ENCODE results near the gene PDLIM3.
A peak's percentile ranks its signal among the peaks of the same experiment; 100 is the strongest.

Gene PDLIM3

GRCh38 chr4:185472103-185472542 is 63.2 kb downstream of the PDLIM3 start:
- no peak for DNase-seq (ENCODE audit: extremely low read depth in 1 of 2, low read depth in 1 of 2)

- peak; percentile 82 to 84 for DNase-seq (ENCODE audit: extremely low read depth in 1 of 2, low read depth in 1 of 2)
These were observed 63.8 kb downstream of the PDLIM3 start, which contains the start of gene CCDC110 for GRCh38 chr4:185471235-185472102. TSS of gene CCDC110 (minus strand) at chr4:185471733. CDS start at chr4:185471683, 50 bp downstream.

- DNase-seq (ENCODE audit: extremely low read depth in 1 of 2, low read depth in 1 of 2): no peak
These were observed 64.7 kb downstream of the PDLIM3 start for GRCh38 chr4:185470501-185471195.

- DNase-seq (ENCODE audit: extremely low read depth in 1 of 2, low read depth in 1 of 2): no peak
These were observed 65.6 kb downstream of the PDLIM3 start for GRCh38 chr4:185469580-185470154.

GRCh38 chr4:185468999-185469398 is 66.3 kb downstream of the PDLIM3 start:
- no peak for DNase-seq (ENCODE audit: extremely low read depth in 1 of 2, low read depth in 1 of 2)

GRCh38 chr4:185467991-185468390 is 67.3 kb downstream of the PDLIM3 start:
- DNase-seq (ENCODE audit: extremely low read depth in 1 of 2, low read depth in 1 of 2): no peak

- no peak for DNase-seq (ENCODE audit: extremely low read depth in 1 of 2, low read depth in 1 of 2)
These were observed 68.2 kb downstream of the PDLIM3 start for GRCh38 chr4:185467101-185467500.

- DNase-seq (ENCODE audit: extremely low read depth in 1 of 2, low read depth in 1 of 2): no peak
These were observed 69.6 kb downstream of the PDLIM3 start for GRCh38 chr4:185465707-185466106.

- no peak for DNase-seq (ENCODE audit: extremely low read depth in 1 of 2, low read depth in 1 of 2)
These were observed 70.4 kb downstream of the PDLIM3 start for GRCh38 chr4:185464887-185465286.

- DNase-seq (ENCODE audit: extremely low read depth in 1 of 2, low read depth in 1 of 2): no peak
These were observed 71.1 kb downstream of the PDLIM3 start for GRCh38 chr4:185464183-185464582.

GRCh38 chr4:185463541-185463940 is 71.8 kb downstream of the PDLIM3 start:
- no peak for DNase-seq (ENCODE audit: extremely low read depth in 1 of 2, low read depth in 1 of 2)

- no peak for DNase-seq (ENCODE audit: extremely low read depth in 1 of 2, low read depth in 1 of 2)
These were observed 73.7 kb downstream of the PDLIM3 start for GRCh38 chr4:185461565-185461964.

- DNase-seq (ENCODE audit: extremely low read depth in 1 of 2, low read depth in 1 of 2): no peak
These were observed 78.2 kb downstream of the PDLIM3 start for GRCh38 chr4:185457136-185457535.

- DNase-seq (ENCODE audit: extremely low read depth in 1 of 2, low read depth in 1 of 2): no peak
These were observed 79.2 kb downstream of the PDLIM3 start for GRCh38 chr4:185456131-185456530.
